ENCODE data around the gene CCDC177. TPM values are rescaled to one million over a fixed set of nuclear protein-coding genes. Genes with fewer than 3 reads are reported as not detected.

Gene CCDC177
- total RNA-seq, 1 donor from 2014 or later, result 0.72 TPM

DNA sequence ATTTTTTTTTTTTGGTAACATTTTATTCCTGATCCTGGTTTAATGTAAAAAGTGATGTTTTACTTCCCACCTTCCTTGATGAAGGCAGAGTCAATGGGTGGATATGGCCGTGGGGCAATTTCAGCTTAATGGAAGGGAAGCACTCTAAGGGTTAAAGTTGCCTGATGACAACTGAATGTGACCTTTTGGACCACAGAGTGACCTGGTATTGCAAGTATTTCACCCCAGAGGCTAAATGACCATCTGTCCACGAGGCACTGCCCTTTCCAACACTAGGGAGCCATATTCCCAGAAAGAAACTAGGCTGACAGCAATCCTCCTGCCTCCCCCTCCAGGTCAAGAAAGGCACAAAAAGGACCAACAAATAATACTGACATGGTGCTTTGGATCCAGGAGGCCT is 4.8 kb downstream of the CCDC177 start:
- no peak for DNase-seq (ENCODE audit: low spot score)

DNA sequence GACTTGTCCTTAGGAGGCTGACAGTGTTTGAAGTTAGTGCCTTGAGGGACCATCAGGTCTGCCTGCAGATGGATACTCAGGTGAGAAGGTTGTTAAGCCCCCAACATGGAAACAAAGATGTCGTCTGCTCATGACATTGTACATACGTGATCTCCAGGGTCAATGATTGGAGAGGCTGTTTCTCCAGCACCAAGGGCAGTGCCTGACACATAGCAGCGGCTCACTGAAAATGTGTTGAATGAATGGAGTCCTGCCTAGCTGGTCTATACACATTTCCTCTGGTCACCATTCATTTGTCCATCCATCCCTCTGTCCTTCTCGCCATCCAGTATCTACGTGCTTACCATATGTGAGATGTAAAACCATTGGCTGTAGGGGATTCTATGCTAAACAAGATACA is 7.1 kb downstream of the CCDC177 start:
- no peak for DNase-seq (ENCODE audit: low spot score)

DNA sequence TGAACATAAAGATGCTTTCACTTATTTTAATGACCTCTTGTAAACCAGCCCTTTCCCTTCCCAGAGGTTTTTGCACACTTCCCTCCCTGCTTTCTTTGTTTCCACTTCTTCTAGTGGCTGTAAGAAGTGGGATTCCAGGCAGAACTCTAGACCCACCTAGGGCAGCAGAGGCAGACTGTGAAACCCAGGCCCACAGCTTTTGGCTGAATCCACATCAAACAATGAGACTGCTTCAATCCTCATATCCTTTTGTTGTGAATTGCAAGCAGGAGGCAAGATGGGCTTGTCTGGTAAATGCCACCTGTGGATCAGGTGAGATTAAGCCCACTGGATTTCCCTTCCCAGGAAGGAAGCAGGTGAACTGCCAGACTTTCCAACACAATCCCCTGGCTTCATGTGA is 12.8 kb downstream of the CCDC177 start:
- no peak for DNase-seq (ENCODE audit: low spot score)

GRCh38 chr14:69560826-69561225 is 13.8 kb downstream of the CCDC177 start:
- DNase-seq (ENCODE audit: low spot score), result no peak

DNA sequence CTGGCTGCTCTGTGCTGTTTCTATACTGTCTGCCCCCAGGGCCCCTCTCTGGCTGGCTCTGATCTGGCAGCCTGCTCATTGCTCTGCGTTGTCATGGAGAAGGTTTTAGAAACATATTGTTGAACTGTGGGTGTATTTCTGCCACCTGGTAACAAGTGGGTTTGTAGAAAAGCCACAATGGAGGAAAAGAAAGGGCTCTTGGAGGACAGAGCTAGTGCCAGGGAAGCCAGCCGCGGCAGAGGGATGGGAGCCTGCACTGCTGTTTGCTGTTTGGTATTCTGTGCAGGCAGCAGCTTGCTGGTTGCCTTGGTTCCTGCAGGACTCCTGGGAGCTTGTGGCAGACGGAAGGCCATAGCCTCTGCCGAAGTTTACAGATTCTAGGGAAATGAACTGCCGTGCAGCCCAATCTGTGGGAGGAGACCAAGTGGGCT is 15.1 kb downstream of the CCDC177 start:
- DNase-seq (ENCODE audit: low spot score), result peak; percentile 62

- no peak for DNase-seq (ENCODE audit: low spot score)
These were observed 15.9 kb downstream of the CCDC177 start for GRCh38 chr14:69558774-69559173.

GRCh38 chr14:69554500-69554899 is 20.2 kb downstream of the CCDC177 start:
- DNase-seq (ENCODE audit: low spot score), result peak; percentile 75

GRCh38 chr14:69553252-69553651 is 21.4 kb downstream of the CCDC177 start:
- no peak for DNase-seq (ENCODE audit: low spot score)

- DNase-seq (ENCODE audit: low spot score), result no peak
These were observed 23.2 kb downstream of the CCDC177 start for GRCh38 chr14:69551511-69551910.

GRCh38 chr14:69548566-69548965 is 26.1 kb downstream of the CCDC177 start:
- no peak for DNase-seq (ENCODE audit: low spot score)

DNA sequence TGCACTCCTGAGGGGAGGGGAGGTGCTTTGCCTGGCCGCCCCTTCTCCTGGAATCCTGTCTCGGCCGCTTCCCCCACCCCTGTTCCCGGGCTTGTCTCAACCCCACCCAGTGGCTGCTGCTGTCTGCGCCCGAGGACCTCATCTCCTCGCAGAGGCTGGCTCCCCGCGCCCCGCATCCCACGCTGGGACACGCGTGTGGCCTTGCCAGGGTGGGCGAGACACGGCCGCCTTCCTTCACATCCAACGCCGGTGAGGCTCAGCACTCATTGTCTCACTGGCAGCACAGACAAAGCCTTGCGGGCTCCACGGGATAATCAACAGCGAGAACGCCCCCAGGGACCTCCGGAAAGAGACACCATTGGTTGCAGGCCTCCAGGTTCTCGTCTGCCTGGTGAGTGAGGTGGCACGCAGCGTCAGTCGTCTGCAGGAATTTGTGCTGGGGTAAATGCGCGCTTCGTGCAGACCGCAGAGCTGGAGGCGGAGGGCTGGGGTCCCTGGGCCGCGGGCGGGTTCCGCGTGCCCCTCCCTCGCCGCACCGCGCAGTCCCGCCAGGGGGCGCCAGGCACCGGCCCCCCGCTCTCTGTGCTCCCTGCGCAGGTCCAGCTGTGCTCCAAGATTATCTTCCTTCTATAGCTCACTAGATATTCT is 26.8 kb downstream of the CCDC177 start:
- peak; percentile 18 for DNase-seq (ENCODE audit: low spot score)

- DNase-seq (ENCODE audit: low spot score), result peak; percentile 37
These were observed 31.1 kb downstream of the CCDC177 start for GRCh38 chr14:69543341-69544115.

- DNase-seq (ENCODE audit: low spot score), result no peak
These were observed 32.4 kb downstream of the CCDC177 start for GRCh38 chr14:69542311-69542710.

- no peak for DNase-seq (ENCODE audit: low spot score)
These were observed 33.9 kb downstream of the CCDC177 start for GRCh38 chr14:69540654-69541335.

- peak; percentile 6 for DNase-seq (ENCODE audit: low spot score)
These were observed 34.9 kb downstream of the CCDC177 start for GRCh38 chr14:69539631-69540410.

- DNase-seq (ENCODE audit: low spot score), result no peak
These were observed 35.9 kb downstream of the CCDC177 start for GRCh38 chr14:69538766-69539165.

DNA sequence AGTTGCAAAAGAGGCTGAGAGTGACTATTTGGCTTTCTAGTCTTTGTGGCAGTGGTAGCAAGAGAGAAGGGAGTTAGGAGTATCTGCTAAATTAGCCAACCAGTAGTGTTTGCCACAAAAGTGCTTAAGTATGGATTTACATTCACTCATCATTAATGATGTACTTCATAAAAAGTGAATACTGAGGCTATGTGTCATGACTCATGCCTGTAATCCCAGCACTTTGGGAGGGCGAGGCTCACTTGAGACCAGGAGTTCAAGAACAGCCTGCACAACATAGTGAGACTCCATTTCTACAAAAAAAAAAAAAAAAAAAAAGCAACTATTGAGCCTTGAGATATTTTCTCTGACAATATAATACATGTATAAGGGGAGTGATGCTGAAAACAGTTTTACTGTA is 36.8 kb downstream of the CCDC177 start:
- no peak for DNase-seq (ENCODE audit: low spot score)

DNA sequence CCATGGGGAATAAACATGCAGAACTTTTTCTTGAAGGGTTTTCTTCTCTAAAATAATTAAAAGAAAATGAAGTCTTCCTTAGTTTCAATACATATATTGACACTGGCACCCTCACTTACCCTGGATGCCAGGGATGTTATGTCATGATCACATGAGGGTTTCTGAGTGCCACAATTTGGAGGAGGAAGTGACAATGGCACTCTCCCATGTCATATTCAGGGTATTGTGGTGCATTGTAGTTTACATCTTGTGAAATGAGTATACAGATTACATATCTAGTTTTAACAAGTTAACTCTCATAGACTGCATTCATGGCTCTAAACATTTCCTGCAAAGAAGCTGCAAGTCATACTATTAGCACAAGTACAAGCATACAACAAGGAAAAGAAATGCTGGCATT is 37.7 kb downstream of the CCDC177 start:
- no peak for DNase-seq (ENCODE audit: low spot score)

GRCh38 chr14:69535230-69535848 is 39.3 kb downstream of the CCDC177 start:
- DNase-seq (ENCODE audit: low spot score), result peak; percentile 57

DNA sequence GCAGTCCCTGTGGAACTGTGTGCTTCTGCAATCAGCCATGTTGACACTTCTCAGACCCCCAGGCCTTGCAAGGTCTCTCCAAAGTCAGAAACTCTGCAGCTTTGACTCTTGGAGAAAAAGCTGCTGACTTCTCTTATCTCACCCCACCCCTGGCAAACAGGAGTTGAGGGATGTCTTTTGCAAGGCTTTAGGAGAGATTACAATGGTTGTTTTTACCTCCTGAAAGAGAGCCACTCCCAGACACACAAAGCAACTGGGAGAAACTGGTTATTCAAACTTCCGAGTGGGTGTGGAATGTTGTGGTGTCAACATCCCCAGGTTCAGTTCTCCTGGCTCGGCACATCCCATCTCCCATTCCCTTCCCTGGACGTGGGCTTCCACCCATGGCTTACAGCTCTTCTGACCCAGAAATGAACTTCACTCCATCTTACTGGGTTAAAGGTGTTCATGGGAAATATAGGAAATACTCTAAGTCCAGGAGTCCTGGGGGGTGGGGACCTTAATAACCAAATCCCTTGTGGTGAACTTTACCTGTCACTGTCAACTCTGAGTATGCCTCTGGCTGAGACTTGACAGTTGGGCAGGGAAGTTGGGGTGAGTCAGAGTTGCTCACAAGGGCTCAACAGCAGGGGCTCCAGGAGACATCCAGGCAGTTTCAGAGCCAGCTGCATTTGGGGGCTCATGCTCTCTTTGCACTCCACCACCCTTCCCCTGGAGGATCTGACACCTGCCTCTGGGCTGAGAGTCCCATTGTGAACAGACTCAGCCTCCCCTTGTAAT is 41.9 kb downstream of the CCDC177 start:
- DNase-seq (ENCODE audit: low spot score), result no peak

GRCh38 chr14:69531135-69531534 is 43.5 kb downstream of the CCDC177 start:
- DNase-seq (ENCODE audit: low spot score), result no peak

Measured in umbilical cord (tissue), 2 donors.